Vagina (tissue), 2 donors: ENCODE measurements around the gene HBE1.

ENCODE experiments used
- POLR2A ChIP-seq, 2 donors: fragments of 450-650 bp; IDR thresholded peaks; one replicate each; pipeline ENCODE4 v1.6.1; 2017; ENCODE audit warnings: antibody characterized with exemption in 2 of 2, mild to moderate bottlenecking in 2 of 2, moderate library complexity in 2 of 2
- POLR2AphosphoS5 ChIP-seq, 2 donors: sonication (generic); formaldehyde crosslinking; IDR thresholded peaks; one replicate each; pipeline ENCODE4 v1.9.0; 2017; ENCODE audit warnings: antibody characterized with exemption in 2 of 2, mild to moderate bottlenecking in 2 of 2, low read depth in 1 of 2; ENCODE audit not compliant: insufficient read depth in 1 of 2
- TF ChIP-seq, protein P1 (sequence below), 3 experiments: fragments of 450-650 bp in 2 of 3; fragments of 200-600 bp in 1 of 3; sonication (generic) in 1 of 3; IDR thresholded peaks; one replicate each; pipeline ENCODE4 v1.5.1; 2017 to 2019; ENCODE audit warnings: antibody characterized with exemption in 3 of 3, mild to moderate bottlenecking in 2 of 3, moderate library complexity in 2 of 3

DNA sequence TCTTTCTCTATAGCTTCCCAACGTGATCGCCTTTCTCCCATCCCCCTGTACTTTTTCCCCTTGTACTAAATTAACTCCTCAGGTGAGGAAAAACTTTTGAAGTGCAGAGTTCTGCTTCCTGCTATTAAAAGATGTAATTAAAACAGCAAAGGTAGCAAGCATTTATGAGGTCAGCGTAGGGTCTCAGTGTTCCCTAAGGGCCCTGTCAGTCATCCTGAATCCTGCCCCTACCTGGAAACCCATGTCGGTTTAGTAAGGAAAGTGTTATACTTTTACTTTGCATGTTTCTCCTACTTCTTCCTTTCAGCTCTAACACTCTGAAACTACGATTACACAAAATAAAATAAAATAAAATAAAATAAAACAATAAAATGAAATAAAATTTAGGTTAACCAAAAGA, 41.6 kb downstream of the HBE1 start:
- TF ChIP-seq, protein P1, sequence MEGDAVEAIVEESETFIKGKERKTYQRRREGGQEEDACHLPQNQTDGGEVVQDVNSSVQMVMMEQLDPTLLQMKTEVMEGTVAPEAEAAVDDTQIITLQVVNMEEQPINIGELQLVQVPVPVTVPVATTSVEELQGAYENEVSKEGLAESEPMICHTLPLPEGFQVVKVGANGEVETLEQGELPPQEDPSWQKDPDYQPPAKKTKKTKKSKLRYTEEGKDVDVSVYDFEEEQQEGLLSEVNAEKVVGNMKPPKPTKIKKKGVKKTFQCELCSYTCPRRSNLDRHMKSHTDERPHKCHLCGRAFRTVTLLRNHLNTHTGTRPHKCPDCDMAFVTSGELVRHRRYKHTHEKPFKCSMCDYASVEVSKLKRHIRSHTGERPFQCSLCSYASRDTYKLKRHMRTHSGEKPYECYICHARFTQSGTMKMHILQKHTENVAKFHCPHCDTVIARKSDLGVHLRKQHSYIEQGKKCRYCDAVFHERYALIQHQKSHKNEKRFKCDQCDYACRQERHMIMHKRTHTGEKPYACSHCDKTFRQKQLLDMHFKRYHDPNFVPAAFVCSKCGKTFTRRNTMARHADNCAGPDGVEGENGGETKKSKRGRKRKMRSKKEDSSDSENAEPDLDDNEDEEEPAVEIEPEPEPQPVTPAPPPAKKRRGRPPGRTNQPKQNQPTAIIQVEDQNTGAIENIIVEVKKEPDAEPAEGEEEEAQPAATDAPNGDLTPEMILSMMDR (IDR thresholded peaks at IDR 0.05): no peak
- no peak for TF ChIP-seq POLR2A (IDR thresholded peaks at IDR 0.05)
- TF ChIP-seq POLR2AphosphoS5 (IDR thresholded peaks at IDR 0.05; ENCODE audit: insufficient read depth in 1 of 2, low read depth in 1 of 2): no peak
